Non-pigmented ciliary epithelial cell (primary cell): ENCODE data around the gene PDGFA.

Source experiments
- DNase-seq: peaks from one replicate; pipeline ENCODE4 v3.0.0-alpha.2; 2010; ENCODE audit warnings: low read depth

The PDGFA gene

DNA sequence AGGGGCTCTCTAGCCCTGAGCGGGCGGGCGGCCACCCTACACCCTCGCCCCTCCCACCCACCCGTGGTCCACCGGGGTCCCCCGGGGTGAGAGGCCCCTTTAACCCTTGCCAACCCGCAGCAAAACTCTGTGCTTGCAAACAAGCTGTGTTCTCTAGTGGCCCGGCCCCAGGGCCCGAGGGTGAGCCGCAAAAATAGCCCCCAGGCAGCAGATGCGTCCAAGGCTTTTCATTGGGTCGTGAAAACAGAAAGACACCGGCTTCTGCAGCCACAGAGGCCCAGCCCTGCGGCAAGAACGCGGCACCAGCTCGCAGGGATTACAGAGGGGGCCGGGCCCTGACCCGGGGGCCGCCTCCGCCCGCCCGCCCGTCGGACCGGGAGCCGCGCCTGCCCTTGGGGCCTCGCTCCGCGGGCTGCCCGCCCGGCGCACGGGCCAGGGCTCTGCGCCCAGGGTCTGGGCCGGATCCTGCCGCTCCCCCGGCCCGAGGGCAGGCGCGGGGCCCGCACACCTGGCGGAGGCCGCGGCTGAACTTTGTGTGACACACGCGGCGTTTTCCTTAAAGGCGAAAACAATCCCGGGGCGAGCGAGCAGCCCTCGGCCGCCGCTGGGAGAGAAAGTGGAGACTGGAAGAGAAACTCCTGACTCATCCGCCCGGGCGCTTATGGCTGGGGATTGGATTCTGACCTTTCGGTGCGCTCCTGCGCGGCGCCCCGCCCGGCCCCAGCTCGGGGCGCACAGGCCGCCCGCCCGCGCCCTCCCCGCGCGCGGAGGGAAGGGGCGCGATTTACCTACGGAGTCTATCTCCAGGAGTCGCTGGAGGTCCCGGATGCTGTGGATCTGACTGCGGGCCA lies 2.8 kb downstream of the PDGFA start:
- no peak for DNase-seq

DNA sequence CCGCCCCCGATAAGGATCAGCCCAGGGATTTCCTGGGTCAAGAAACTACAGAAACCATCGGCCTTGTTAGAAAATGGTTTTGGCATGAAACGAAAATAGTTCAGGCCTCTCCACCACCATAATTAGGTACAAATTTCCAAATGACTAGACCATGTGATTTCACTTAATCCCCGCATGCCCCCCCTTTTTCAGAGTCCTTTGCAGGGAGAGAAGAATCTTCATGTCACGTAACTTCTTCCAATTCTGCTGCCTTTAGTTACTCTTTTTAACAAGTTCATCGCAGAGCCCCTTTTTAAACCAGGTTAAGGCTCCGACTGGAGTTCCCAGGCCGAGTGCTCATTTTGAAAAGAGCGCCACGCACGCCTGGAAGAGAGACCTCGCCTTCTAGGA lies 3.4 kb downstream of the PDGFA start:
- DNase-seq: no peak

DNA sequence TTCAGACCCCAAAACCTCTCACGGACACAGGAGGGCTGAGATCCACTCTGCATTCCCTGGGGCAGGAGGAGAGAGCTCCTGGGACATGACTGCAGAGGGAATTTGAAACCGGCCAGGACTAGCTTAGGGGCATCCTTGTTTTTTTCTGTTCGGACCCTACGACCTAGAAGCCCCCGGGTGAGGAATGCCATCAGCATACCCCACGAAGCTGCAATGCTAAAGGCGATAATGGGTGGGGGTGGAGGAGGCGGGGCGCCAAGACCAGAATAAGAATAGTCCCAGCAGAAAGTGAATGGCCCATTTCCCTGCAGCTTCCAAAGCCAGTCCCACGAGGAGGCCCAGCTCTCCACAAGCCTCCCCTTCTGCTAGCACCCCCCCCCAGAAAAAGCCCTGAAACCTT lies 4.0 kb downstream of the PDGFA start:
- no peak for DNase-seq

DNA sequence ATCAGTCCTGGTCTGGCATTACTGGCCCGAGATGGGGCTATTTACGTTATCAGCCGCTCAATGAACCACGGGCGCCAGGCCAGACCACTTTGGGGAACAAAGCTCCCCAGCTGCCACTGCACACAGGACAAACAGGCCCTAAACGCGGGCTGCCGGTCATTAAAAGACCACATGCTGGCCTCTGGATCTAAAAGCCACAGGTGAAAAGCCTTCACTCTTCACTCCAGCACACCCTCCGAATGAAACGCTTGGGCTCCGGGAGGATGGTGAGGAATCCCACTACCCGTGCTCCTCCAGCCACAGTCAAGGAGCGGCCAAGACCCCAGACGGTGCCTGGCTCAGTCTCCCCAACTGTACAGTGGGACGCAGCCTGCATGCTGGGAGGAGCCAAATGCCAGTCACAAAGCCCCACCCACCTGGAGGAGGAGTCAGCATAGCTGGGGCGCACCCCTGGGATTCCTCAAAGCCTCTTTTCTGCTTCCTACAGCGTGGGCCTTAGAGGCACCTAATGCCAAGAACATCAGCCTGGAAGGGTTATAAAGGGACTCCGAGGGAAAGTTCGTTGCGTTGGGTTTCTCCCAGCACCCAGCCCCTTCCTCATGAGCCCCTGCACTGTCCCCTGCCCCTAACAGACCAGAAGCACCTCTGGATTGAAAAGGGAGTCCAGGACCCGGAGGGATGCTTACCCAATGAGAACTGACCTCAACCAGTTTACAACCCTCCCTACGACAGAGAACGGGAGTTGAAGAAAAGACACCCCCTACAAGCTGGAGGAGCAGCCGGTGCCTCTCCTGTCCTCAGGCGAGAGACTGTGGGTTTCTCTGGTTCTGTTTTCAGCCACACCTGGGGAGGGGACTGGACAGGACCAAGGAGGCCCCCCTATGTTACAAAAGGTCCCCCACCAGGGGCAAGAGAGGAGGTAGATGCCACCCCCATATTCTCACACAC lies 4.7 kb downstream of the PDGFA start:
- no peak for DNase-seq

DNA sequence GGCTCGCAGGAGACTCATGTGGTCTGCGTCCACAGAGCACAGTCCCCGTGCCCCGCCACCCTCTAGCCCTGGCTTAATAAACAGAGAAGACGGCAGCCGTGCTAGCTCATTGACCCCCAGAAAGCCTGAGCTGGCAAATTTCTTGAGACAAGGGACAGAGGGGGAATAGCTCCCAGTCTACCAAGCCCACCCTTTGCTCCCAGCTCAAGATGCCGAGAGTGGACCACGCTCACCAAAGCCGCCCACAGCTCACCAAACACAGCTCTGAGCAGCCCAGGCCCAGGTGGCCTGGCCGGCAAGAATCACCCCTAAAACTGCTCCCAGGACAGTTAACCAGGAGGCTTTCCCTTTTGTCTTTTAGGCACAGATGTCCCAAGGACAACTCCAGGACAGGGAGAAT lies 5.4 kb downstream of the PDGFA start:
- DNase-seq: no peak

DNA sequence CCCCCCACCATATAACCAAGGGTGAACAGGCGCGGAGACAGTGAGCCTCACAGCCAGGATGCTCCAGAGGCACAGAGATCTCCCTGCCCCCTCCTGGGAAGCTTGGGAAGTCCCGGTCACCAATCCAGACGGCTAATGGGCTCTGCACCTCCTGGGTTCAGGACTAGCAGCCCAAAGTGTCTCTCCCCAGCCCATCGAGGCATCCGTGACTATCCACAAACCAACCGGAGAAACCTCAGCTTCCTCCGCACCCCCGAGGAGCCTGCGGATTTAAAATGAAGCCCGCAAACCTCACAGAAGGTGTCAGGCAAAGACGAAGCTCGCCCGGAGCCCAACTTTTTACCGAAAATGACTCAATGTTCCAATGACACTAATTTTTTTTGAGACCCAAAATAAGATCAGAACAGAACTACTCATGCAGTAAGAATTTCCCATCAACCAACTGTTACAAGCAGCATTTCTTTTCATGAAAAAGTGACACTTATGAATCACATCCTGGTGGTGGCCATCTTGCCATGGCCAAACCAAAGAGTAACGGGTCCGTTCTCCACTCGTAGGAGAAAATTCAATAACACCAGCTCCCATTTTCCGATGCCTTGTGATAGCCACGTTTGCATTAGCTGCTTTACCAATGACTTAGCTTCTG lies 6.0 kb downstream of the PDGFA start:
- DNase-seq: no peak

DNA sequence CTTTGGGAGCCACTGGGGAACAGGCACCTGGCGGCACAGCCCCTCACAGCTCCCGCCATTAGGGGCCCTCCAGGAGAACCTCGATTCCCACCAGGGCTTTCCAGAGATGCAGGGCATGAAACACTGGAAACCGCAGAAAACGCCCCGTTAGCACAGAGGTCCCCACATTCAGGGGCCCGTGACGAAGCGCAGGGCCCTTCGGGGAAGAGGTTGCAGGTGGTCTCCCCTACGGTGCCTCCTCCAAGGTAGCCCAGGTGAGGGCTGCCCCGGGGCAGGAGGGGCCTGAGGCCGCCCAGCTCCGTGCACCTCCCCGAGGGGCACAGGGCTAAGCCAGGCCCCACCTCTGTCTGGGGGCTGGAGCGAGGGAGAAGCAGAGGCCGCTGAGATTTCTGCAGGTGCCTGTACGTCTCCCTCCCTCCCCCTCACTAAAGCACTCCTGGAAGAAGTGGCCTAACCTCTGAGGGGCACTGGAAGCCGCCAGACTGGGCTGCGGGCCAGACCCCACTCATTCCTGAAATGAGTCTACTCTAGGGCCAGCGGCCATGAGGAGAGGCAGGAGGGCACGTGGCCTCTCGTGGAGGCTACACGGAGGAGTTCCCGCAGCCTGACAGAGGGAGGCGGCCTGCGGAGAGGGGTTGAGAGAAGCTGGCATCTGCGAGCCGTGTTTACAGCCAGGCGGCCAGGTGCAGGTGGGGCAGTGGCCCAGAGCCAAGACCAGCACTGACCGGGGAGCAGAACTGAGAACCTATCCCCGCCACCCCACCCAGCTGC lies 6.9 kb downstream of the PDGFA start:
- DNase-seq: no peak

DNA sequence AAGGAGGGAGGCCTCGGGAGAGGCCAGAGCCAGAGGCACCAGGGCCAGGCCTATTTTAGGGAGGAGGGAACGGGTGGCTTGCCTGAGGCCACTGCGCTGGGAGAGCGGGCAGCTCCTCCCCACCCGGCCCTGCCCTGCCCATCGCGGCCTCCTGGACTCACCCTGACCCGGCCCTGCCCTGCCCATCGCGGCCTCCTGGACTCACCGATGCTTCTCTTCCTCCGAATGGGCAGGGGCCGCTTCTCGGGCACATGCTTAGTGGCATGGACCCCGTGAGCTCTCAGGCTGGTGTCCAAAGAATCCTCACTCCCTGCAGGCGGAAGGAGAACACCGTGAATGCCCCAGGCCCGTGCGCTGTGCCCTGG lies 7.5 kb downstream of the PDGFA start:
- DNase-seq: no peak

DNA sequence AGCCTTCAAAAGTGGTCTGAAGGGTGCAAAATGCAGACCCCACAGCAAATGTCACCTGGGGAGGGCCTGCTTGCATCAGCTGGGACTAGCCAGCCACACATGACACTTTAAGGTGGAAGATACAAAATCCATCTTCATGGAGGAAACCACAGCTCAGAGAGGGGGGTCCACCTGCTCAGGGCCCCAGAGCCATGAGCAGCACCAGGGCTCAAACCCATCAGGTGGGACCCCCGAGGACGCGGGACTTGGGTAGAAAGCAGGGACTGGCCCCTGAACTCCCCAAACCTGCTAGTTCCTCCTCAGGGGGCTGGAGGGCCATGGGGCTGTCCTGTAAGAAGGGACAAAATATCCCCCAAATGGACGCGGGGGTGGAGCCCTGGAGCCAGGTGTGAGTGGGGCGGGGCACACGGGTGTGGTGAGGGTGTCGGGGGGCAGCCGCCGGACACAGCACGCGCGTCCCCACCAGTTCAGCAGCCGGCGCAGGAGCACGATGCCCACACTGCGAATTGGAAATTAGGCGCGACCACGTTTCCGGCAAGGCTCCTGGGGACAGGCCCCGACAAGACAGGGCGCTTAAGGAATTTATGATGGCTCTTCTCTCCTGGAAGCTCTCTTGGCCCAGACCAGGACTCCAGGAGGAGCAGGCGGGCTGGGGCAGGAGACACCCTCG lies 8.0 kb downstream of the PDGFA start:
- no peak for DNase-seq

DNA sequence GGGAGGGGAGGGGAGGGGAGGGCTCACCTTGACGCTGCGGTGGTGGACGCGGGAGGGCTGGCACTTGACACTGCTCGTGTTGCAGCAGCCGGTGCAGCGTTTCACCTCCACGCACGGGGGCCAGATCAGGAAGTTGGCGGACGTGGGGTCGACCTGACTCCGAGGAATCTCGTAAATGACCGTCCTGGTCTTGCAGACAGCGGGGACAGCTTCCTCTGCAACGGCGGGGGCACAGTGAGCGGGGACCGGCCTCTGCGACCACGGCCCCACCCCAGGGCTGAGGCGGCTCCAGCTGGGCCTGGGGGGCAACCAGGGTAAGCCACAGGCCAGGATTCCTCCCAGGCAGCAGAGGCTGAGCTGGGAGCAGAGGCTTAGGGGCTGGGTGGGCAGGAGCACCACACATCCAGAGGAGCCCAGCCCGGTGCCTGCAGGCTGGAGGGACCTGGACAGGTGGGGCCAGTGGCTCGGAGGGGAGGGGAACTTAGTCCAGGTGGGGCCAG lies 8.8 kb downstream of the PDGFA start:
- no peak for DNase-seq

DNA sequence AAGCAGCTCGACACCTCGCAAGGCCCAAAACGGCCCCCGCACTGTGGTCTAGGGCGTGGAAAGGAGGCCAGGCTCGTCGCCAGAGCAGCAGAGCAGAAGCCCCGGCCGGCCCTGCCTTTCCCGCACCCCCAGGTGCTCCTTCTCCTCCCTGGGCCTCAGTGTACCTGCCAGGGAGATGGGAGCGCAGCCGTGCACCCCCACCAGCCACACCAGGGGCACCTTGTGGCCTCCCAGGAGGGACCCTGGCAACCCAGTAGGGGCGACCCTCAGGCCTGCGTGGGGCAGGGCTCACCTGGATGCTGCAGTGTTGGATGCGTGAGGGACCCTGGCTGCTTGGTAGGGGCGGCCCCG lies 9.5 kb downstream of the PDGFA start:
- no peak for DNase-seq

DNA sequence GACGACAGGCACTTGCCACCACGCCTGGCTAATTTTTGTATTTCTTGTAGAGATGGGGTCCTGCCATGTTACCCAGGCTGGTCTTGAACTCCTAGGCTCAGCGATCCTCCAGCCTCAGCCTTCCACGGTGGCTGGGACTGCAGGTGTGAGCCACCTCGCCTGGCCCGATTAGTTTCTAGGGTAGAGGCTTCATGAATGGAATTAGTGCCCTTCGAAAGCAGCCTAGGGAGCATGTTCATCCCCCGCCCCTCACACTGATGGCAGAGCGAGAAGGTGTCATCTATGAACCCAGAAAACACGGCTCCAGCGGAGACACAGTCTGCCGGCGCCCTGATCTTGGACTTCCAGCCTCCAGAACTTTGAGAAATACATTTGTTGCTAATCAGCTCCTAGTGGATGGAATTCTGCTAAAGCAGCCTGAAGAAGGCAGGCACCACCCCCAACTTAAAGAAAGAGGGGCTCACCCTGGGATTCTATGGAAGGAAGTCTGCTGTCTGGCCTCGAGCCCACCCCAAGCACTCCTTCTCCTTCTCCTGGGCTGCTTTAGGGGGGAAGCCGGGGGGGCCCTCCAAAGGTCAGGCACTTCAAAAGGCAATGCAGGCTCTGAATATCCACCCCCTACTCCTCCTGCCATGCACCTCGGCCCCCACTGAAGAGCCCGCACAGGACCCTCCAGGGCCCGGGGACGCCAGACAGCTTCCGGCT lies 10.1 kb downstream of the PDGFA start:
- DNase-seq: no peak

DNA sequence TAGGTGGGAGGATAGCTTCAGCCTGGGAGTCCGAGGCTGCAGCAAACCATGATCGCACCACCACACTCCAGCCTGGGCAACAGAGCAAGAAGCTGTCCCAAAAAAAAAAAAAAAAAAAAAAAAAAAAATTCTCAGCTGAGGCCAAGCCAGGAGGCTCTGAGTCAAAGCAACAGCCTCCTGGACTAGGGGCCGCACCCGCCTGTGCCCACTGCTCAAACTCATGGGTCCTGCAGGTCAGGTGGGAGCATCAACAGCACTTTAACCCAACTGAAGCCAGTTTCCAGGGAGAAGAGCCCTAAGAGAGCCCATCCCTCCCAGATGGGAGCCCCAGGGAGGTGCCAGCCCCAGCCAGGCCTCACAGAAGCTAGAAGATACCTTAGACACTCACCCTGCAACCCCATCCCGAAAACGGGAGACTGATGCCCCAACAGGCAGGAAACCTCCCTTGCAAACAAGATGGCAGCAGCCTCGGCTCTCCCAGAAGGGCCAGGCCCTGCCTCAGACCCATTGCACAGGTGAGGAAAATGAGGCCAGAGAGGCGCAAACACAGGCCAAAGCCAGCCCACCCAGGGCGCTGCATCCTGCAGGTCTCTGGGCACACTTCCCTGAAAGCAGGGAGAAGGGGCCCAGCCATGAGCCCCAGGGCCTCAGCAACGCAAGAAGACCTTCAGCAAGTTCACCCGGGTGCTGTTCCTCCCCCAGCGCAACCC lies 11.0 kb downstream of the PDGFA start:
- DNase-seq: no peak

DNA sequence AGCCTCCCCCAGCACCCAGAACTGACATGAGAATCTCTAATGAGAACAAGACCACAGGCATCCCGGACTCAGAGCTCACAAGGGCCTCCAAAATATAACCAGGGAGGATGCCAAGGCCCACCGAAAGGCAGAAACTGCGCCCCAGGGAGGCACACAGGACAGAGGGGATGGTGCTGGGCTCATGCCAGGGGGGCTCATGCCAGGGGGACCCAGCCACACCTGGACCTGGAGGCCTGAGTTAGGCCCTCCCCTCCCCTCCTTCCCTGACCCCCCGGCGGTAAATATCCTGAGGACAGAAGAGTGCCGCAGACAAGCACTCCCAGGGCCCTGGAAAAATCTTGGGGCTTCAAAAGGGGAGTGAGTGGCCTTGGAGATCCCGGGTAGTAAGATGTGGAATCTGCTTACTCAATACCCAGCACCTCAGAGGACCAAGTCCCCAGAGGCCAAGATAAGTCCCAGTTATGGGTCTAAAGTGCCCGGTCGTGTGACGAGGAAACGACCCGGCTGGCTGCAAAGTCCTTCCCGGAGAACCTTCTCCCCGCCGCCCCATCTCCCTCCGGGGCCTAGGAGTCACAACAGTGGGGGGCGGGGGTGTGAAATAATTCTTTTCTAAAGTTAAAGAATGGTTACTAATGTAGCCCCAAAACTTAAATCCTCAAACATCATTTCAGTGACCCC lies 11.9 kb downstream of the PDGFA start:
- no peak for DNase-seq

DNA sequence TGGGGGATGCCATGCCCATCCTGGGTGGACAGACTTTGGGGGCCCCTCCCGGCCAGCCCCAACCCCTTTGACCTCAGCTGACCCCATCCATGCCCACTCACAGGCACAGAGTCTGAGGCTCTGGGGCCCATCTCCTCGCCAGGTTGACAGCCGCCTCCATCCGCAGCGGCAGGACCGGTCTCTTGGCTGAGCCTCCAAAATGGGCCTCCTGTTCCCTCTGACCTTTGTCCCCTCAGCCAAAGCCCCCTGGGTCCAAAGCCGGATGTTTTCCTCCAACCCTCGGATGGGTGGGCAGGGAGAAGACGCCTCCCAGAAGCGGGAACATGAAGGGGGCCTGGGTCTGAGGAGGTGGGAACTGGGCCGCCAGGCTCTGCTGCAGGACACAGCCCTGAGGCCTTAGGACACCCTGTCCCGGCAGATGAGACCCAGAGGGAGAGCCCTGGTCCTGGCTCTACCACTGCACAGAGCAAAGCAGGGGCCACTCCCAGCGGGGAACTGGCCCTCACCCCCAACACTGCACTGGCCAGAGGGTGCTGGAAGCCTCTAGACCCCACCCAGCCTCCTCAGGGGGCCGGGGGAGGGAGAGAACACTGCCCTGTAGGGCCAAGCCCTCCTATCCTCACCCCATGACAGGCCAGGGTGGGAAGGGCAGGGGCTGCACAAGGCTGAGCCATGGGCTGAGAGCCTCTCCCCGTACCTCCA lies 12.6 kb downstream of the PDGFA start:
- DNase-seq: no peak

DNA sequence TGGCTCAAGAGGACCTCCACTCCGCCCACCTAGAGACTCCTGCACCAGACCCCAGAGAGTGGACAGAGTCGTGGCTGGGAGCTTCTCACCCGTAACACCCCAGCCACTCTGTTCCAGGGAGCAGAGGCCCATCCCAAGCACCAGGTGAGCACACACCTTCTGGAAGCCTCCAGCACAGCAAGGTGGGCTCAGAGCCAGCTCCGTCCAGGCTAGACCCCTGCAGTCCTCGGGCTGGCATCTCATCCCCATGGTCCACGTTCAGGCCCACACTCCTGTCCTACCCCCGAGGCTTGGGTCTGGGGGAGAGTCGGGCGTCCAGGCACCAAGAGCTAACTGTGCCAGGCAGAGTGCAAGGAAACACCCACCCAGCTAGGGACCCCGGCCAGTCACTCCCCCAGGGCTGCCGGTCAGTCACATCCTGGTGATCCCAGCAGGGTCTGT lies 13.2 kb downstream of the PDGFA start:
- no peak for DNase-seq

DNA sequence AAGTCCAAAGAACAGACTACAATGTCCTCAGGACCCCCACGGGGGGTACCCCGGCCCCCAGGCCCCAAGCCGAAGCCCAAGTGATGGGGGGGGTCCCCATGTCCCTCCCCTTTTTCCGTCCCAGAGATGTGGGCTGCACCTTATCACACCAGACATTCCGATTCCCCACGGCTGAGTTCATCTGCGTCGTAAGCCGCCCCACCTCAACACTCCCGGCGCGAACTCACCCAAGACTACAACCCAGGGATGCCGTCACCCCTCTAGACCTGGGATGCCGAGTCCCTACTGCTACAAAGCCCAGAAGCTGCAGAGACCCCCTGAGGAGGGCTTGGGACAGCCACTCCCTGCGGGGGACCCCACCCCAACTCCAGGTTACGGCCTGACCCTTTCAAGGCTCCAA lies 14.5 kb downstream of the PDGFA start:
- no peak for DNase-seq

DNA sequence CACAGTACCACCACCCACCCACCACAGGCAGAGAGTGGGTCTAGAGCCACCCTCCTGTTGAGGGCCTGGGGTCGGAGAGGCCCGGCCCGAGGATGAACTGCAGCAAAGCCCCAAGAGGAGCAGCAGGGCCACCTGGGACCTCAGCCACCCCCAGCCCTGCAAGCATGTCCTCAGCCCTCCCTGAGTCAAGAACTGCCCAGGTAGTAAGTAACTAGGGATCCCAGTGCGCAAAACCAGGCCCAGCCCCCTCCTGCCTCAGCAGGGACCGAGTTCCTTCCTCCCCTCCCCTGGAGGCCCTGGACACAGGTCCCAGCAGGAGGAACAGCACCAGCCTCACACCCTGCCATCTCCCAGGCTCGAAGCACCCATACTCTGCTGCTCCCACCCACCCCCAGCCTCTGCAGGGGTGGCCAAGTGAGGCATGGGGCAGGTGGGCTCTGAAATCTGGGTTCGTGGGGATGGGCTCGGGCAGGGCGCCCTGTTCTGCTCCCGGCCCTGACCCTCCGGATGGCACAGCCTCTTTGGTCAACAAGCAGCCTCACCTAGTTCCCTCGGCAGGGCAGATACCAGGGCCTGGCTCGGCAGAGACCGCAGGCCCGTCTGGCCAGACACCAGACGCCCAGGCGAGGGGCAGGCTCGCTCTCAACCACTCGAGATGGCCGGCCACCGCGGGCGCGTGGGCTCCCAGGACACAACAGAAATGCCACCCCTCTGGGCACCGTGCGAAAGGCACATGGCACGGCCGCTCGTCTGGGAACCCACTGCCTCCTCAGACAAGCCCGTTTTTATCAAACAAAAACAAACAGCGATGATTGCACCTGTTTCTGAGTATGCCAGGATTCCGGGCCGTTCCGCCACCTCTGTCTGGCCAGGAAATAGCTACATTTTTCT lies 15.2 kb downstream of the PDGFA start:
- DNase-seq: no peak
